B cell (primary cell): ENCODE measurements around the gene HAS3. TPM values are rescaled to one million over a fixed set of nuclear protein-coding genes. Genes with fewer than 3 reads are reported as not detected.

Source experiments
- ATAC-seq: fragments of 200-7000 bp; cut with Tn5 transposase; one replicate; pipeline ENCODE4 v1.10.0; 2021; ENCODE audit warnings: low read depth, mild to moderate bottlenecking, moderate number of reproducible peaks, moderate library complexity
- CTCF ChIA-PET: fragments of 350-600 bp; sonication (Branson Sonifier 250); formaldehyde crosslinking; loops from one replicate; lab custom pipeline; 2021; ENCODE audit warnings: antibody characterized with exemption, inconsistent platforms; lab: Charles Lee
- POLR2A ChIA-PET: fragments of 350-600 bp; sonication (Branson Sonifier 250); formaldehyde crosslinking; loops from one replicate; lab custom pipeline; 2021; ENCODE audit warnings: antibody characterized with exemption; lab: Charles Lee
- DNase-seq: peaks from one replicate; pipeline ENCODE4 v3.0.0; 2013
- H2AFZ ChIP-seq: 2 replicates; pipeline ENCODE4 v1.6.1; 2012; ENCODE audit warnings: mild to moderate bottlenecking, low read depth, low read length; ENCODE audit not compliant: insufficient read depth, poor library complexity, severe bottlenecking
- H3K27ac ChIP-seq, 2 donors: 1 replicate in 1 of 2; 2 replicates in 1 of 2; pipeline ENCODE4 v1.5.1; 2012 to 2013; ENCODE audit warnings: low read length in 2 of 2, mild to moderate bottlenecking in 2 of 2, moderate library complexity in 1 of 2
- H3K27me3 ChIP-seq, 4 experiments: fragments of 200-600 bp in 1 of 4; sonication (generic) in 1 of 4; replicated peaks in 1 of 4; 1 replicate in 2 of 4; 2 replicates in 2 of 4; pipeline versions ENCODE4 v1.6.1 to v1.7.0; 2013 to 2016; ENCODE audit warnings: low read length in 3 of 4, mild to moderate bottlenecking in 2 of 4, mixed read lengths in 1 of 4, moderate library complexity in 1 of 4; ENCODE audit not compliant: insufficient read depth in 4 of 4, control insufficient read depth in 3 of 4; ENCODE audit errors: control extremely low read depth in 1 of 4
- H3K36me3 ChIP-seq, 2 experiments: replicated peaks in 1 of 2; 1 replicate in 1 of 2; 2 replicates in 1 of 2; pipeline versions ENCODE4 v1.6.1 to v1.7.1; 2013; ENCODE audit warnings: low read length in 1 of 2; ENCODE audit not compliant: insufficient read depth in 2 of 2, control insufficient read depth in 1 of 2; ENCODE audit errors: control extremely low read depth in 1 of 2, extremely low read depth in 1 of 2
- H3K4me1 ChIP-seq, 2 donors: fragments of 200-600 bp in 1 of 2; sonication (generic) in 1 of 2; 1 replicate in 1 of 2; 2 replicates in 1 of 2; pipeline versions ENCODE4 v1.5.1 to v1.6.1; 2013 to 2017; ENCODE audit warnings: low read length in 2 of 2; ENCODE audit not compliant: control insufficient read depth in 2 of 2, insufficient read depth in 2 of 2
- H3K4me2 ChIP-seq: replicated peaks from 2 replicates; pipeline ENCODE3; 2012; ENCODE audit warnings: mild to moderate bottlenecking, low read depth, low read length; ENCODE audit not compliant: poor library complexity, severe bottlenecking
- H3K4me3 ChIP-seq, 5 experiments: fragments of 200-600 bp in 1 of 5; sonication (generic) in 1 of 5; 1 replicate in 3 of 5; 2 replicates in 2 of 5; pipeline versions ENCODE4 v1.5.1 to v1.7.0; 2011 to 2016; ENCODE audit warnings: low read length in 4 of 5, mild to moderate bottlenecking in 4 of 5, low read depth in 2 of 5, control low read depth in 1 of 5, moderate library complexity in 1 of 5; ENCODE audit not compliant: insufficient read depth in 1 of 5; ENCODE audit errors: control extremely low read depth in 1 of 5, extremely low read depth in 1 of 5
- H3K79me2 ChIP-seq: fragments of 200-600 bp; sonication (generic); one replicate; pipeline ENCODE4 v1.6.0; 2016; ENCODE audit warnings: low read length; ENCODE audit not compliant: control insufficient read depth, insufficient read depth
- H3K9ac ChIP-seq: fragments of 200-600 bp; sonication (generic); 2 replicates; pipeline ENCODE4 v1.6.1; 2017; ENCODE audit warnings: mild to moderate bottlenecking, low read length, moderate library complexity
- H3K9me3 ChIP-seq, 3 donors: one replicate each; pipeline versions ENCODE4 v1.6.1 to v1.7.1; 2013; ENCODE audit warnings: low read length in 2 of 3; ENCODE audit not compliant: control insufficient read depth in 2 of 3, insufficient read depth in 1 of 3; ENCODE audit errors: control extremely low read depth in 1 of 3
- H4K20me1 ChIP-seq: 2 replicates; pipeline ENCODE4 v1.6.0; 2012; ENCODE audit warnings: mild to moderate bottlenecking, low read length; ENCODE audit not compliant: insufficient read depth, control insufficient read depth, poor library complexity, severe bottlenecking
- H3K27ac Mint-ChIP-seq: one replicate; pipeline ENCODE4 v1.8.0; 2021; ENCODE audit warnings: mixed read lengths
- H3K27me3 Mint-ChIP-seq: one replicate; pipeline ENCODE4 v1.8.0; 2021; ENCODE audit warnings: mixed read lengths
- H3K4me1 Mint-ChIP-seq: one replicate; pipeline ENCODE4 v1.8.0; 2021; ENCODE audit warnings: mixed read lengths
- H3K4me3 Mint-ChIP-seq: one replicate; pipeline ENCODE4 v1.8.0; 2021; ENCODE audit warnings: mixed read lengths
- H3K9me3 Mint-ChIP-seq: one replicate; pipeline ENCODE4 v1.8.0; 2022; ENCODE audit warnings: mixed read lengths; ENCODE audit not compliant: insufficient read depth
- EZH2 ChIP-seq: IDR thresholded peaks from 2 replicates; pipeline ENCODE4 v1.6.1; 2012; ENCODE audit warnings: borderline replicate concordance, low read depth, mild to moderate bottlenecking, moderate library complexity, low read length; ENCODE audit not compliant: insufficient read depth, poor library complexity, severe bottlenecking
- WGBS: methylation state at CpG from one replicate; pipeline ENCODE4 v1.1.5; 2013; ENCODE audit warnings: missing lambda C conversion rate; ENCODE audit not compliant: insufficient coverage; 5-methylcytosine and 5-hydroxymethylcytosine counted together
- intact Hi-C: fragments of 100-400 bp; cut with micrococcal nuclease; formaldehyde crosslinking; loops from one replicate; pipeline ENCODE4 v1.10.0; 2022
- polyA plus RNA-seq: library from polyadenylated mRNA; depleted of rRNA; stranded (reverse); fragments of >200 nt; gene quantifications from 2 replicates; pipeline ENCODE4 v1.2.3, GENCODE V29; 2012
- total RNA-seq, 2 donors: library from RNA; stranded (reverse); fragments of 120-200 nt in 1 of 2; gene quantifications; 1 replicate in 1 of 2; 2 replicates in 1 of 2; pipeline versions ENCODE4 v1.2.3 to v1.2.4, GENCODE V29; 2013 to 2022
- TF ChIP-seq, protein P1 (sequence below): fragments of 200-600 bp; IDR thresholded peaks from one replicate; pipeline ENCODE4 v1.8.0; 2022; ENCODE audit warnings: antibody characterized with exemption, mild to moderate bottlenecking

Gene HAS3
- total and polyA plus RNA-seq, 2 donors (not counting 1 experiment from before 2014, with no cell fraction given): 1.4 to 2.6 TPM

DNA sequence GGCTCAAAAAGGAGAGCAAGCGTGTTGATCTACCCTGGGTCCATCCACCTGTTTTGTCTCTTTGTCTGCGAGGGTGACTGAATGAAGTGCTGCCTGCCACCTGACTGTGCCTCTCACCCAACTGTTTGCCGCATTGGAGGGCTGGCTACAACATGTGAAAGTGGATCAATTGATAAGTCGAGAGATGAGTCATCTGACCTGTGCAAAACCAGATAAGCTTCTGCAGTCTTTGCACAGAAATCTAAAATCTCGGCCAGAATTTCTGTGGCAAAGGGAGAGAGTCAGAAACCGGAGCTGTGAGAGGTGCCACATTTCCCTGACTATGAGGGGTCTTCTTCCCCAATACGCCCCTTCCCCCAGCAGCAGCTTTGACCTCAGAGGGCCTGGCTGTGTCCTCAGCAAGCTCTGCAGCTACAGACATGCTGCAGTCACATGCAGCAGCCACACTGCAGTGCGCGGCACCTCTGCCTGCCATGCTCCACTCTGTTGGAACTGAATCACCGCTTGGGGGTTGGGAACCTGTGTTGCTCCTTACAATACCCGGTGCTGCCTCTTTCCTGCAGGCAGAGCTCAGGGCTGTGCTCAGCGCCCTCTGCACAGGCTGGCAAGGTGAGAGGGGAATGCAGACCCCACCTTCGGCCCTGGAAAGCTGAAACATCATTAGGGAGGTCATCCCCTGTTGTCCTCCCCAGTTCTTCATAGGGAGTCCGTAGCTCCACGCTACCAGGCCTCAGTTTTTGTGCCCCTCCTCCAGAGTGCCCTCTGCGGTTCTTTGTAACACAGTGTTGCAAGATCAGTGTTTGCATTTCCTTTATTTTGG lies 16.2 kb upstream of the HAS3 start:
- 72% methylated on average over 16 of the region's 16 CpGs for WGBS
- Histone ChIP-seq H4K20me1 (no peaks in the 10 kb centered on the region), H3K36me3 (peaks cover 2 to 10% of the 10 kb centered on the region in 2 experiments), H3K27ac (no peak overlapping the region), H3K9ac (no peak overlapping the region), H3K4me1 (no peaks in the 10 kb centered on the region), H3K9me3 (no peaks in the 10 kb centered on the region), H3K4me2 (no peak overlapping the region), H2AFZ (no peak overlapping the region), H3K79me2 (no peaks in the 10 kb centered on the region), H3K27me3 (no peaks in the 10 kb centered on the region), H3K4me3 (no peak overlapping the region)
- Mint-ChIP-seq H3K4me3 (no peak overlapping the region), H3K9me3 (no peaks in the 10 kb centered on the region), H3K27ac (no peak overlapping the region), H3K4me1 (no peaks in the 10 kb centered on the region), H3K27me3 (no peaks in the 10 kb centered on the region)
- intact Hi-C loops: no loop called here
- ATAC-seq (no peak), DNase-seq (no peak)
- POLR2A ChIA-PET: no interaction called here
- CTCF ChIA-PET: interaction anchor here (0.6 to 1.6 kb wide), 2 partner anchors 30 to 872 kb away, joined by 3 read pairs; no protein-coding TSS in a partner anchor
- no peak for TF ChIP-seq EZH2
- TF ChIP-seq, protein P1, sequence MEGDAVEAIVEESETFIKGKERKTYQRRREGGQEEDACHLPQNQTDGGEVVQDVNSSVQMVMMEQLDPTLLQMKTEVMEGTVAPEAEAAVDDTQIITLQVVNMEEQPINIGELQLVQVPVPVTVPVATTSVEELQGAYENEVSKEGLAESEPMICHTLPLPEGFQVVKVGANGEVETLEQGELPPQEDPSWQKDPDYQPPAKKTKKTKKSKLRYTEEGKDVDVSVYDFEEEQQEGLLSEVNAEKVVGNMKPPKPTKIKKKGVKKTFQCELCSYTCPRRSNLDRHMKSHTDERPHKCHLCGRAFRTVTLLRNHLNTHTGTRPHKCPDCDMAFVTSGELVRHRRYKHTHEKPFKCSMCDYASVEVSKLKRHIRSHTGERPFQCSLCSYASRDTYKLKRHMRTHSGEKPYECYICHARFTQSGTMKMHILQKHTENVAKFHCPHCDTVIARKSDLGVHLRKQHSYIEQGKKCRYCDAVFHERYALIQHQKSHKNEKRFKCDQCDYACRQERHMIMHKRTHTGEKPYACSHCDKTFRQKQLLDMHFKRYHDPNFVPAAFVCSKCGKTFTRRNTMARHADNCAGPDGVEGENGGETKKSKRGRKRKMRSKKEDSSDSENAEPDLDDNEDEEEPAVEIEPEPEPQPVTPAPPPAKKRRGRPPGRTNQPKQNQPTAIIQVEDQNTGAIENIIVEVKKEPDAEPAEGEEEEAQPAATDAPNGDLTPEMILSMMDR: no peak

DNA sequence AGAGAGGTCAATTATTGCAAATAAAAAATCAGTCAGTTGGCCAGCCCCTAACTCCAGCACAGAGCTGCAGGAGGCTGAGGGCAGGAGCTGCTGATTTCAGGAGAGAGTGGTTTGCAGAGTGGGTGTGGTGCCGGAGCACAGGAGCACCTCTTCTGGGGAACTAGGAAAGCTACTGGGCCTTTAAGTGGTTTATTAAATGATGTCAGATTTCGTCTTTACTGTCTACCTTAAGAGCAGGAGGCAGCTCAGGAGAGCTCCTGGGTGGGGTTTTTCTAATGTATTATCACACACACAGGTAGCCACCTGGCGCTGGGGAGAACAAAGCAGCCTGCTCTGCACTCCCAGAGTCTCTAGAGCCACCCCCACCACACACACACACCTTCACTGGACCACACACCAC lies 11.5 kb upstream of the HAS3 start:
- no peak for ATAC-seq
- CTCF ChIA-PET: no interaction called here
- Mint-ChIP-seq H3K27me3 (no peaks in the 10 kb centered on the region), H3K4me1 (no peaks in the 10 kb centered on the region), H3K4me3 (no peak overlapping the region), H3K9me3 (no peaks in the 10 kb centered on the region), H3K27ac (no peak overlapping the region)
- no peak for TF ChIP-seq EZH2
- TF ChIP-seq, protein P1: no peak
- POLR2A ChIA-PET: interaction anchor here (0.6 kb wide), 1 partner anchor 11 kb away, joined by 7 read pairs; no protein-coding TSS in a partner anchor
- Histone ChIP-seq H3K9me3 (no peaks in the 10 kb centered on the region), H3K9ac (no peak overlapping the region), H3K27me3 (no peaks in the 10 kb centered on the region), H3K36me3 (no peaks in the 10 kb centered on the region), H2AFZ (no peak overlapping the region), H3K4me3 (no peak overlapping the region), H3K79me2 (no peaks in the 10 kb centered on the region), H3K27ac (no peak overlapping the region), H3K4me1 (no peaks in the 10 kb centered on the region), H3K4me2 (no peak overlapping the region), H4K20me1 (no peaks in the 10 kb centered on the region)
- DNase-seq: no peak
- intact Hi-C loops: no loop called here
- WGBS: no CpG with 5 or more reads among the region's 3 CpGs
